Mesenchymal stem cell (in vitro differentiated cells and primary cell): ENCODE measurements around the gene RTP1. TPM values are rescaled to one million over a fixed set of nuclear protein-coding genes. Genes with fewer than 3 reads are reported as not detected.

ENCODE experiments used
- DNase-seq: peaks from one replicate; pipeline ENCODE4 v3.0.0-alpha.2; 2013
- H2AFZ ChIP-seq: one replicate; pipeline ENCODE4 v1.6.1; 2013; ENCODE audit warnings: low read depth, mild to moderate bottlenecking, control low read depth, inconsistent platforms, low read length, moderate library complexity
- H2AK5ac ChIP-seq: 2 replicates; pipeline ENCODE4 v1.6.1; 2013; ENCODE audit warnings: low read length, moderate library complexity, mild to moderate bottlenecking, inconsistent platforms; ENCODE audit not compliant: severe bottlenecking
- H2BK120ac ChIP-seq: one replicate; pipeline ENCODE4 v1.6.1; 2013; ENCODE audit warnings: low read depth, mild to moderate bottlenecking, inconsistent platforms, low read length, moderate library complexity
- H2BK12ac ChIP-seq, 2 experiments: one replicate each; pipeline ENCODE4 v1.6.1; 2013; ENCODE audit warnings: inconsistent platforms in 2 of 2, low read length in 2 of 2, mild to moderate bottlenecking in 2 of 2, moderate library complexity in 2 of 2, control low read depth in 1 of 2
- H2BK15ac ChIP-seq: one replicate; pipeline ENCODE4 v1.6.1; 2013; ENCODE audit warnings: mild to moderate bottlenecking, low read depth, inconsistent platforms; ENCODE audit not compliant: poor library complexity, severe bottlenecking
- H2BK5ac ChIP-seq: 2 replicates; pipeline ENCODE4 v1.6.1; 2013; ENCODE audit warnings: low read depth, mild to moderate bottlenecking, low read length, control low read depth, inconsistent platforms; ENCODE audit not compliant: poor library complexity, severe bottlenecking
- H3K14ac ChIP-seq, 2 experiments: one replicate each; pipeline ENCODE4 v1.6.1; 2013; ENCODE audit warnings: inconsistent platforms in 2 of 2, low read length in 2 of 2, control low read depth in 1 of 2, mild to moderate bottlenecking in 1 of 2, moderate library complexity in 1 of 2
- H3K18ac ChIP-seq, 2 experiments: one replicate each; pipeline ENCODE4 v1.6.1; 2013; ENCODE audit warnings: inconsistent platforms in 2 of 2, low read length in 2 of 2, control low read depth in 1 of 2, low read depth in 1 of 2, mild to moderate bottlenecking in 1 of 2
- H3K23ac ChIP-seq, 2 experiments: one replicate each; pipeline ENCODE4 v1.6.1; 2013; ENCODE audit warnings: inconsistent platforms in 2 of 2, low read length in 2 of 2, mild to moderate bottlenecking in 2 of 2, moderate library complexity in 2 of 2, control low read depth in 1 of 2
- H3K27ac ChIP-seq: 2 replicates; pipeline ENCODE4 v1.5.1; 2013; ENCODE audit warnings: mild to moderate bottlenecking, moderate library complexity, low read length, control low read depth, inconsistent platforms; ENCODE audit not compliant: poor library complexity, severe bottlenecking
- H3K27me3 ChIP-seq, 2 experiments: 2 replicates each; pipeline versions ENCODE4 v1.6.1 to v1.7.0; 2013; ENCODE audit warnings: low read length in 2 of 2, mild to moderate bottlenecking in 2 of 2, moderate library complexity in 2 of 2, control low read depth in 1 of 2, inconsistent platforms in 1 of 2; ENCODE audit not compliant: control insufficient read depth in 1 of 2, insufficient read depth in 1 of 2
- H3K36me3 ChIP-seq, 2 experiments: 2 replicates each; pipeline versions ENCODE4 v1.6.1 to v1.7.0; 2013; ENCODE audit warnings: low read length in 2 of 2, control low read depth in 1 of 2, inconsistent platforms in 1 of 2, low read depth in 1 of 2, mild to moderate bottlenecking in 1 of 2; ENCODE audit not compliant: insufficient read depth in 2 of 2, control insufficient read depth in 1 of 2
- H3K4ac ChIP-seq, 2 experiments: one replicate each; pipeline ENCODE4 v1.6.1; 2013; ENCODE audit warnings: inconsistent platforms in 2 of 2, low read length in 2 of 2, mild to moderate bottlenecking in 2 of 2, moderate library complexity in 2 of 2, control low read depth in 1 of 2, low read depth in 1 of 2
- H3K4me1 ChIP-seq: 2 replicates; pipeline ENCODE4 v1.6.1; 2013; ENCODE audit warnings: low read depth, low read length, control low read depth; ENCODE audit not compliant: control insufficient read depth, insufficient read depth
- H3K4me2 ChIP-seq: 2 replicates; pipeline ENCODE4 v1.6.1; 2013; ENCODE audit warnings: low read length, mild to moderate bottlenecking, inconsistent platforms; ENCODE audit not compliant: poor library complexity, severe bottlenecking
- H3K4me3 ChIP-seq, 2 experiments: 2 replicates each; pipeline versions ENCODE4 v1.5.1 to v1.7.0; 2013; ENCODE audit warnings: low read length in 2 of 2, mild to moderate bottlenecking in 2 of 2, control low read depth in 1 of 2, low read depth in 1 of 2; ENCODE audit not compliant: insufficient read depth in 1 of 2
- H3K79me1 ChIP-seq: replicated peaks from 2 replicates; pipeline ENCODE4 v1.6.1; 2013; ENCODE audit warnings: mild to moderate bottlenecking, control low read depth, low read length, inconsistent platforms; ENCODE audit not compliant: poor library complexity, severe bottlenecking
- H3K9ac ChIP-seq: 2 replicates; pipeline ENCODE4 v1.7.0; 2013; ENCODE audit warnings: mild to moderate bottlenecking, low read length, moderate library complexity
- H3K9me3 ChIP-seq: 2 replicates; pipeline ENCODE4 v1.7.0; 2013; ENCODE audit warnings: mild to moderate bottlenecking, low read length; ENCODE audit not compliant: control insufficient read depth
- H4K8ac ChIP-seq: one replicate; pipeline ENCODE4 v1.6.1; 2013; ENCODE audit warnings: inconsistent platforms, mild to moderate bottlenecking, low read length, moderate library complexity
- H4K91ac ChIP-seq: one replicate; pipeline ENCODE4 v1.6.1; 2013; ENCODE audit warnings: mild to moderate bottlenecking, low read length, inconsistent platforms
- WGBS: methylation state at CpG from one replicate; pipeline ENCODE4 v1.1.7; 2013; ENCODE audit warnings: mixed read lengths; 5-methylcytosine and 5-hydroxymethylcytosine counted together
- polyA plus RNA-seq, 2 experiments: library from polyadenylated mRNA; stranded (reverse); fragments of 200-250 nt; gene quantifications; one replicate each; pipeline ENCODE4 v1.2.3, GENCODE V29; 2013

The RTP1 gene
- not detected for polyA plus RNA-seq (2013, experiment 1 of 2)
- polyA plus RNA-seq (2013, experiment 2 of 2): not detected

- Histone ChIP-seq H3K18ac (no peak within 1 kb of the TSS), H3K9me3 (no peaks in the 10 kb centered on the region), H3K4me2 (no peak within 1 kb of the TSS), H3K4ac (no peak within 1 kb of the TSS), H3K79me1 (no peaks in the 10 kb centered on the region), H2BK12ac (no peak within 1 kb of the TSS), H2BK120ac (no peak within 1 kb of the TSS), H4K91ac (no peak within 1 kb of the TSS), H3K14ac (no peak within 1 kb of the TSS), H2AFZ (no peak within 1 kb of the TSS), H3K36me3 (no peaks in the 10 kb centered on the region), H2AK5ac (no peak within 1 kb of the TSS), H3K23ac (no peak within 1 kb of the TSS), H3K4me3 (no peak within 1 kb of the TSS), H3K9ac (no peak within 1 kb of the TSS), H2BK5ac (no peak within 1 kb of the TSS), H2BK15ac (no peak within 1 kb of the TSS), H3K27ac (no peak within 1 kb of the TSS), H3K27me3 (peaks cover 32 to 35% of the 10 kb centered on the region in 2 experiments), H3K4me1 (no peaks in the 10 kb centered on the region), H4K8ac (no peak within 1 kb of the TSS)
- 91% methylated on average over 6 of the region's 8 CpGs for WGBS
- no peak for DNase-seq
Observed at GRCh38 chr3:187197335-187197649, at the start of gene RTP1. RTP1 (plus strand) TSS chr3:187197486; CDS start chr3:187197516, 30 bp downstream.

- no peak overlapping the region for H2BK12ac ChIP-seq
- H4K8ac ChIP-seq: no peak overlapping the region
- H2BK5ac ChIP-seq: no peak overlapping the region
- peaks cover 0 to 13% of the 10 kb centered on the region in 2 experiments for H3K27me3 ChIP-seq
- no peak overlapping the region for H3K18ac ChIP-seq
- peaks cover 4% of the 10 kb centered on the region for H3K9me3 ChIP-seq
- no peak overlapping the region for H3K27ac ChIP-seq
- no peaks in the 10 kb centered on the region for H3K79me1 ChIP-seq
- H3K4me3 ChIP-seq: no peak overlapping the region
- 92% methylated on average over 7 of the region's 7 CpGs for WGBS
- no peak overlapping the region for H3K23ac ChIP-seq
- no peak overlapping the region for H2BK15ac ChIP-seq
- H4K91ac ChIP-seq: no peak overlapping the region
- no peak overlapping the region for H3K14ac ChIP-seq
- H3K4me2 ChIP-seq: no peak overlapping the region
- no peaks in the 10 kb centered on the region for H3K36me3 ChIP-seq
- H3K9ac ChIP-seq: no peak overlapping the region
- DNase-seq: no peak
- H2AFZ ChIP-seq: no peak overlapping the region
- H2AK5ac ChIP-seq: no peak overlapping the region
- no peak overlapping the region for H3K4ac ChIP-seq
- no peaks in the 10 kb centered on the region for H3K4me1 ChIP-seq
- H2BK120ac ChIP-seq: no peak overlapping the region
Observed at GRCh38 chr3:187150186-187150585, 47.1 kb upstream of the RTP1 start.

GRCh38 chr3:187150599-187150998 lies 46.7 kb upstream of the RTP1 start:
- 81% methylated on average over 2 of the region's 2 CpGs for WGBS
- H4K91ac ChIP-seq: no peak overlapping the region
- H2AFZ ChIP-seq: no peak overlapping the region
- no peak overlapping the region for H3K23ac ChIP-seq
- no peak overlapping the region for H3K27ac ChIP-seq
- no peak overlapping the region for H3K4me3 ChIP-seq
- H2BK12ac ChIP-seq: no peak overlapping the region
- H3K4ac ChIP-seq: no peak overlapping the region
- peaks cover 0 to 13% of the 10 kb centered on the region in 2 experiments for H3K27me3 ChIP-seq
- no peak overlapping the region for H2BK15ac ChIP-seq
- no peak overlapping the region for H3K4me2 ChIP-seq
- DNase-seq: no peak
- no peaks in the 10 kb centered on the region for H3K79me1 ChIP-seq
- no peak overlapping the region for H3K9ac ChIP-seq
- no peaks in the 10 kb centered on the region for H3K36me3 ChIP-seq
- H2BK120ac ChIP-seq: no peak overlapping the region
- H2AK5ac ChIP-seq: no peak overlapping the region
- no peak overlapping the region for H3K14ac ChIP-seq
- no peak overlapping the region for H3K18ac ChIP-seq
- H3K4me1 ChIP-seq: no peaks in the 10 kb centered on the region
- H4K8ac ChIP-seq: no peak overlapping the region
- H3K9me3 ChIP-seq: peaks cover 4% of the 10 kb centered on the region
- no peak overlapping the region for H2BK5ac ChIP-seq

- Histone ChIP-seq H3K36me3 (no peaks in the 10 kb centered on the region), H2BK120ac (no peak overlapping the region), H3K18ac (no peak overlapping the region), H3K23ac (no peak overlapping the region), H3K27ac (no peak overlapping the region), H4K8ac (no peak overlapping the region), H2AFZ (no peak overlapping the region), H3K9ac (no peak overlapping the region), H2AK5ac (no peak overlapping the region), H3K4me1 (no peaks in the 10 kb centered on the region), H3K4me3 (no peak overlapping the region), H2BK12ac (no peak overlapping the region), H3K14ac (no peak overlapping the region), H3K79me1 (no peaks in the 10 kb centered on the region), H3K4ac (no peak overlapping the region), H2BK5ac (no peak overlapping the region), H4K91ac (no peak overlapping the region), H3K4me2 (no peak overlapping the region), H3K9me3 (peaks cover 8% of the 10 kb centered on the region), H2BK15ac (no peak overlapping the region), H3K27me3 (peaks cover 18 to 33% of the 10 kb centered on the region in 2 experiments)
- no peak for DNase-seq
Observed at GRCh38 chr3:187161556-187161955, 35.7 kb upstream of the RTP1 start.
